B cell (primary cell): Measurements from ENCODE around the gene SCN8A. TPM values are rescaled to one million over a fixed set of nuclear protein-coding genes. Genes with fewer than 3 reads are reported as not detected.

Experiments used
- ATAC-seq: fragments of 200-7000 bp; cut with Tn5 transposase; one replicate; pipeline ENCODE4 v1.10.0; 2021; ENCODE audit warnings: low read depth, mild to moderate bottlenecking, moderate number of reproducible peaks, moderate library complexity
- CTCF ChIA-PET: fragments of 350-600 bp; sonication (Branson Sonifier 250); formaldehyde crosslinking; loops from one replicate; lab custom pipeline; 2021; ENCODE audit warnings: antibody characterized with exemption, inconsistent platforms; lab: Charles Lee
- POLR2A ChIA-PET: fragments of 350-600 bp; sonication (Branson Sonifier 250); formaldehyde crosslinking; loops from one replicate; lab custom pipeline; 2021; ENCODE audit warnings: antibody characterized with exemption; lab: Charles Lee
- DNase-seq: peaks from one replicate; pipeline ENCODE4 v3.0.0; 2013
- H2AFZ ChIP-seq: 2 replicates; pipeline ENCODE4 v1.6.1; 2012; ENCODE audit warnings: mild to moderate bottlenecking, low read depth, low read length; ENCODE audit not compliant: insufficient read depth, poor library complexity, severe bottlenecking
- H3K27ac ChIP-seq, 2 donors: 1 replicate in 1 of 2; 2 replicates in 1 of 2; pipeline ENCODE4 v1.5.1; 2012 to 2013; ENCODE audit warnings: low read length in 2 of 2, mild to moderate bottlenecking in 2 of 2, moderate library complexity in 1 of 2
- H3K27me3 ChIP-seq, 4 experiments: fragments of 200-600 bp in 1 of 4; sonication (generic) in 1 of 4; replicated peaks in 1 of 4; 1 replicate in 2 of 4; 2 replicates in 2 of 4; pipeline versions ENCODE4 v1.6.1 to v1.7.0; 2013 to 2016; ENCODE audit warnings: low read length in 3 of 4, mild to moderate bottlenecking in 2 of 4, mixed read lengths in 1 of 4, moderate library complexity in 1 of 4; ENCODE audit not compliant: insufficient read depth in 4 of 4, control insufficient read depth in 3 of 4; ENCODE audit errors: control extremely low read depth in 1 of 4
- H3K36me3 ChIP-seq, 2 experiments: replicated peaks in 1 of 2; 1 replicate in 1 of 2; 2 replicates in 1 of 2; pipeline versions ENCODE4 v1.6.1 to v1.7.1; 2013; ENCODE audit warnings: low read length in 1 of 2; ENCODE audit not compliant: insufficient read depth in 2 of 2, control insufficient read depth in 1 of 2; ENCODE audit errors: control extremely low read depth in 1 of 2, extremely low read depth in 1 of 2
- H3K4me1 ChIP-seq, 2 donors: fragments of 200-600 bp in 1 of 2; sonication (generic) in 1 of 2; 1 replicate in 1 of 2; 2 replicates in 1 of 2; pipeline versions ENCODE4 v1.5.1 to v1.6.1; 2013 to 2017; ENCODE audit warnings: low read length in 2 of 2; ENCODE audit not compliant: control insufficient read depth in 2 of 2, insufficient read depth in 2 of 2
- H3K4me2 ChIP-seq: replicated peaks from 2 replicates; pipeline ENCODE3; 2012; ENCODE audit warnings: mild to moderate bottlenecking, low read depth, low read length; ENCODE audit not compliant: poor library complexity, severe bottlenecking
- H3K4me3 ChIP-seq, 5 experiments: fragments of 200-600 bp in 1 of 5; sonication (generic) in 1 of 5; 1 replicate in 3 of 5; 2 replicates in 2 of 5; pipeline versions ENCODE4 v1.5.1 to v1.7.0; 2011 to 2016; ENCODE audit warnings: low read length in 4 of 5, mild to moderate bottlenecking in 4 of 5, low read depth in 2 of 5, control low read depth in 1 of 5, moderate library complexity in 1 of 5; ENCODE audit not compliant: insufficient read depth in 1 of 5; ENCODE audit errors: control extremely low read depth in 1 of 5, extremely low read depth in 1 of 5
- H3K79me2 ChIP-seq: fragments of 200-600 bp; sonication (generic); one replicate; pipeline ENCODE4 v1.6.0; 2016; ENCODE audit warnings: low read length; ENCODE audit not compliant: control insufficient read depth, insufficient read depth
- H3K9ac ChIP-seq: fragments of 200-600 bp; sonication (generic); 2 replicates; pipeline ENCODE4 v1.6.1; 2017; ENCODE audit warnings: mild to moderate bottlenecking, low read length, moderate library complexity
- H3K9me3 ChIP-seq, 3 donors: one replicate each; pipeline versions ENCODE4 v1.6.1 to v1.7.1; 2013; ENCODE audit warnings: low read length in 2 of 3; ENCODE audit not compliant: control insufficient read depth in 2 of 3, insufficient read depth in 1 of 3; ENCODE audit errors: control extremely low read depth in 1 of 3
- H4K20me1 ChIP-seq: 2 replicates; pipeline ENCODE4 v1.6.0; 2012; ENCODE audit warnings: mild to moderate bottlenecking, low read length; ENCODE audit not compliant: insufficient read depth, control insufficient read depth, poor library complexity, severe bottlenecking
- H3K27ac Mint-ChIP-seq: one replicate; pipeline ENCODE4 v1.8.0; 2021; ENCODE audit warnings: mixed read lengths
- H3K27me3 Mint-ChIP-seq: one replicate; pipeline ENCODE4 v1.8.0; 2021; ENCODE audit warnings: mixed read lengths
- H3K4me1 Mint-ChIP-seq: one replicate; pipeline ENCODE4 v1.8.0; 2021; ENCODE audit warnings: mixed read lengths
- H3K4me3 Mint-ChIP-seq: one replicate; pipeline ENCODE4 v1.8.0; 2021; ENCODE audit warnings: mixed read lengths
- H3K9me3 Mint-ChIP-seq: one replicate; pipeline ENCODE4 v1.8.0; 2022; ENCODE audit warnings: mixed read lengths; ENCODE audit not compliant: insufficient read depth
- CTCF ChIP-seq: fragments of 200-600 bp; IDR thresholded peaks from one replicate; pipeline ENCODE4 v1.8.0; 2022; ENCODE audit warnings: antibody characterized with exemption, mild to moderate bottlenecking
- EZH2 ChIP-seq: IDR thresholded peaks from 2 replicates; pipeline ENCODE4 v1.6.1; 2012; ENCODE audit warnings: borderline replicate concordance, low read depth, mild to moderate bottlenecking, moderate library complexity, low read length; ENCODE audit not compliant: insufficient read depth, poor library complexity, severe bottlenecking
- WGBS: methylation state at CpG from one replicate; pipeline ENCODE4 v1.1.5; 2013; ENCODE audit warnings: missing lambda C conversion rate; ENCODE audit not compliant: insufficient coverage; 5-methylcytosine and 5-hydroxymethylcytosine counted together
- intact Hi-C: fragments of 100-400 bp; cut with micrococcal nuclease; formaldehyde crosslinking; loops from one replicate; pipeline ENCODE4 v1.10.0; 2022
- polyA plus RNA-seq: library from polyadenylated mRNA; depleted of rRNA; stranded (reverse); fragments of >200 nt; gene quantifications from 2 replicates; pipeline ENCODE4 v1.2.3, GENCODE V29; 2012
- total RNA-seq, 2 donors: library from RNA; stranded (reverse); fragments of 120-200 nt in 1 of 2; gene quantifications; 1 replicate in 1 of 2; 2 replicates in 1 of 2; pipeline versions ENCODE4 v1.2.3 to v1.2.4, GENCODE V29; 2013 to 2022

Gene SCN8A
- total and polyA plus RNA-seq, 2 donors (not counting 1 experiment from before 2014, with no cell fraction given), result 0.78 to 1.0 TPM

- ChIA-PET CTCF (no interaction called here), POLR2A (no interaction called here)
- ATAC-seq, result no peak
- no peak overlapping the region for H3K9ac ChIP-seq
- WGBS, result 85% methylated on average over 3 of the region's 6 CpGs
- H3K4me1 ChIP-seq, result no peaks in the 10 kb centered on the region
- TF ChIP-seq CTCF, result no peak
- TF ChIP-seq EZH2, result no peak
- H4K20me1 ChIP-seq, result no peaks in the 10 kb centered on the region
- no peak overlapping the region for H3K27ac Mint-ChIP-seq
- intact Hi-C loops, result no loop called here
- peaks cover 0 to 7% (median 0%) of the 10 kb centered on the region in 3 donors for H3K9me3 ChIP-seq
- no peak overlapping the region for H3K4me3 Mint-ChIP-seq
- no peak overlapping the region for H3K4me3 ChIP-seq
- no peaks in the 10 kb centered on the region for H3K4me1 Mint-ChIP-seq
- H3K9me3 Mint-ChIP-seq, result peaks cover 3% of the 10 kb centered on the region
- no peak for DNase-seq
- H2AFZ ChIP-seq, result no peak overlapping the region
- no peaks in the 10 kb centered on the region for H3K79me2 ChIP-seq
- H3K27me3 ChIP-seq, result peaks cover 0 to 11% (median 6%) of the 10 kb centered on the region in 4 experiments
- no peak overlapping the region for H3K4me2 ChIP-seq
- H3K27ac ChIP-seq, result no peak overlapping the region
- H3K27me3 Mint-ChIP-seq, result peaks cover 69% of the 10 kb centered on the region
- H3K36me3 ChIP-seq, result no peaks in the 10 kb centered on the region
Observed at GRCh38 chr12:51579321-51579850, 11.6 kb upstream of the SCN8A start.

- no peak overlapping the region for H2AFZ ChIP-seq
- H3K36me3 ChIP-seq, result no peaks in the 10 kb centered on the region
- H3K79me2 ChIP-seq, result no peaks in the 10 kb centered on the region
- DNase-seq (no peak), ATAC-seq (no peak)
- no peak overlapping the region for H3K27ac ChIP-seq
- 100% methylated on average over 2 of the region's 5 CpGs for WGBS
- H3K27me3 ChIP-seq, result peaks cover 0 to 29% (median 28%) of the 10 kb centered on the region in 4 experiments
- intact Hi-C loops, result no loop called here
- H4K20me1 ChIP-seq, result no peaks in the 10 kb centered on the region
- no peak overlapping the region for H3K4me2 ChIP-seq
- no peaks in the 10 kb centered on the region for H3K9me3 Mint-ChIP-seq
- H3K4me1 ChIP-seq, result peaks cover 12 to 16% of the 10 kb centered on the region in 2 donors
- H3K4me1 Mint-ChIP-seq, result peaks cover 19% of the 10 kb centered on the region
- no peak overlapping the region for H3K27ac Mint-ChIP-seq
- H3K9ac ChIP-seq, result no peak overlapping the region
- peaks cover 58% of the 10 kb centered on the region for H3K27me3 Mint-ChIP-seq
- H3K9me3 ChIP-seq, result peaks cover 0 to 4% (median 0%) of the 10 kb centered on the region in 3 donors
- H3K4me3 Mint-ChIP-seq, result peak overlapping the region; percentile 90
- TF ChIP-seq CTCF (no peak), EZH2 (no peak)
- ChIA-PET POLR2A (no interaction called here), CTCF (no interaction called here)
- H3K4me3 ChIP-seq, result no peak overlapping the region
Observed at GRCh38 chr12:51589060-51589459, 2.0 kb upstream of the SCN8A start.
